WTC11 (cell line): ENCODE data around the gene NEURL1.

Source experiments
- ATF1 ChIP-seq: sonication (generic); formaldehyde crosslinking; IDR thresholded peaks from 2 replicates; pipeline ENCODE4 v1.8.1; 2023; ENCODE audit warnings: mild to moderate bottlenecking, moderate library complexity, missing genetic modification reagents
- ATF2 ChIP-seq: sonication (generic); formaldehyde crosslinking; IDR thresholded peaks from 2 replicates; pipeline ENCODE4 v1.8.1; 2022; ENCODE audit warnings: low read depth, missing genetic modification reagents, borderline replicate concordance
- ATF6 ChIP-seq: sonication (generic); formaldehyde crosslinking; IDR thresholded peaks from 2 replicates; pipeline ENCODE4 v1.8.1; 2023; ENCODE audit warnings: mild to moderate bottlenecking, missing genetic modification reagents
- CREM ChIP-seq: sonication (generic); formaldehyde crosslinking; IDR thresholded peaks from 2 replicates; pipeline ENCODE4 v1.8.1; 2022; ENCODE audit warnings: mild to moderate bottlenecking, missing genetic modification reagents, moderate library complexity
- CTCF ChIP-seq: fragments of 200-600 bp; IDR thresholded peaks from 2 replicates; pipeline ENCODE4 v1.8.0; 2022; ENCODE audit warnings: antibody characterized with exemption
- EMX1 ChIP-seq: fragments of 250-450 bp; sonication (Bioruptor Pico); IDR thresholded peaks from 2 replicates; pipeline ENCODE4 v1.8.0; 2021; ENCODE audit warnings: mild to moderate bottlenecking
- ESRRA ChIP-seq: sonication (generic); formaldehyde crosslinking; IDR thresholded peaks from 2 replicates; pipeline ENCODE4 v1.8.1; 2022; ENCODE audit warnings: mild to moderate bottlenecking, missing genetic modification reagents, borderline replicate concordance
- MAX ChIP-seq: sonication (generic); formaldehyde crosslinking; IDR thresholded peaks from 2 replicates; pipeline ENCODE4 v1.8.0; 2022; ENCODE audit warnings: mild to moderate bottlenecking, missing genetic modification reagents
- MLX ChIP-seq: sonication (generic); formaldehyde crosslinking; IDR thresholded peaks from 2 replicates; pipeline ENCODE4 v1.8.1; 2023; ENCODE audit warnings: mild to moderate bottlenecking, missing genetic modification reagents, moderate library complexity
- NR3C1 ChIP-seq: sonication (generic); formaldehyde crosslinking; conservative IDR thresholded peaks from 2 replicates; pipeline ENCODE4 v1.8.1; 2023; ENCODE audit warnings: low read depth, mild to moderate bottlenecking, missing genetic modification reagents
- RELA ChIP-seq: sonication (generic); formaldehyde crosslinking; IDR thresholded peaks from 2 replicates; pipeline ENCODE4 v1.8.1; 2022; ENCODE audit warnings: missing genetic modification reagents, mild to moderate bottlenecking, borderline replicate concordance
- ZSCAN18 ChIP-seq: fragments of 250-450 bp; sonication (Bioruptor Pico); IDR thresholded peaks from 2 replicates; pipeline ENCODE4 v2.1.2; 2022; ENCODE audit warnings: mild to moderate bottlenecking, moderate library complexity

GRCh38 chr10:103566536-103566935 is 73.0 kb downstream of the NEURL1 start:
- TF ChIP-seq CTCF (no peak), CREM (CRISPR knock-in tag) (no peak), ATF2 (CRISPR knock-in tag) (no peak), NR3C1 (CRISPR knock-in tag) (no peak), ATF1 (no peak), ATF6 (CRISPR knock-in tag) (no peak), MAX (CRISPR knock-in tag) (no peak), ZSCAN18 (CRISPR knock-in tag) (no peak), EMX1 (CRISPR knock-in tag) (no peak), MLX (CRISPR knock-in tag) (no peak), RELA (CRISPR knock-in tag) (no peak), ESRRA (CRISPR knock-in tag) (no peak)
